A204.1 (cell line): Measurements from ENCODE around the gene UAP1.
"Not testable (repeated sequence)": the region's sequence is repeated elsewhere in the genome, so short reads cannot be mapped to it uniquely, and the experiment has no call there.

ENCODE experiments used
- FAIRE-seq: peaks from 2 replicates; lab custom pipeline; 2012; peaks lifted over from hg19 to GRCh38; lab: Jason Lieb, UNC

The UAP1 gene

GRCh38 chr1:162565460-162565859, 3.9 kb downstream of the UAP1 start:
- no peak for FAIRE-seq

DNA sequence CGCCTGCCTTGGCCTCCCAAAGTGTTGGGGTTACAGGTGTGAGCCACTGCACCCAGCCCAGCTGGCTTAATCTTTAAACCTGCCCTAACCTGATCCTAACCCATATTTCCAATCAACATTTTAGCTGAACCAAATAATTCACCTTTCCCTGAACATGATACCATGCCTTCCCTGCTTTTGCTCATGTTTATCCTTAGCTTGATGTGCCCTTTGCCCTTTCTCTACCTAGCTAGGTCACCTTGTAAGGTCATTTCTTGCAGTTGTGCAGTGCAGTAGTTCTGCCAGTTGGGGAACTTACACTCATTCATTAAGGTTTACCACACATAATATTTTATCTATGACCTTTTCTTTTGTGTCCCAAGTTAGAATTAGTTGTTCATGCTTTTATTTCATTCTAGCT, 5.3 kb downstream of the UAP1 start:
- no peak for FAIRE-seq

DNA sequence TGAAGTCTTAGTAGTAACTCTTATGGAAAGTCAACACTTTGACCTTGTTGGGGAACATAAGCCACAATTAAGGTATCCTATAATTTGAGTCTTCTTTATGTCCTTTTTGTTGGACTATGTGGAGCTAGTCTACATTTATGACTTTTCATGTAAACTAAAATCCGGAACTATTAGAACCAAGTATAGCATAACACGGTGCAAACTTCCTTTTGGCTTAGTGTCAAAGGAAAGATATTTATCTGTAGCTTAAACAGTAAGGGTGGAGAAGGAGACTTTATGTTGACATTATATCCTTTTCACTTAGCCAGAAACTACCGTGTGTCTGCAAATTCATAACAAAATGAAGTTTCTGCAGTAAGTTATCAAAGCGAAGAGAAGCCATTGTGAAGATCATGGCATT, 7.3 kb downstream of the UAP1 start:
- no peak for FAIRE-seq

GRCh38 chr1:162570718-162571117, 9.2 kb downstream of the UAP1 start:
- no peak for FAIRE-seq

DNA sequence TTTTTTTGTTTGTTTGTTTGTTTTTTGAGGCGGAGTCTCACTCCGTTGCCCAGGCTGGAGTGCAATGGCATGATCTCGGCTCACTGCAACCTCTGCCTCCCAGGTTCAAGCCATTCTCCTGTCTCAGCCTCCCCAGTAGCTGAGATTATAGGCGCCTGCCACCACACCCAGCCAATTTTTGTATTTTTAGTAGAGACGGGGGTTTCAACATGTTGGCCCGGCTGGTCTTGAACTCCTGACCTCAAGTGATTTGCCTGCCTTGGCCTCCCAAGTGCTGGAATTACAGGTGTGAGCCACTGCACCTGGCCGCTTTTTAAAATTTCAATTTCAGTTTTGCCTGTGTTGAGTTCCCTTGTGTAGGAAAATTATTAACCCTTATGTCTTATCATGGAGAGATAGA, 9.6 kb downstream of the UAP1 start:
- FAIRE-seq, result not testable (repeated sequence)

DNA sequence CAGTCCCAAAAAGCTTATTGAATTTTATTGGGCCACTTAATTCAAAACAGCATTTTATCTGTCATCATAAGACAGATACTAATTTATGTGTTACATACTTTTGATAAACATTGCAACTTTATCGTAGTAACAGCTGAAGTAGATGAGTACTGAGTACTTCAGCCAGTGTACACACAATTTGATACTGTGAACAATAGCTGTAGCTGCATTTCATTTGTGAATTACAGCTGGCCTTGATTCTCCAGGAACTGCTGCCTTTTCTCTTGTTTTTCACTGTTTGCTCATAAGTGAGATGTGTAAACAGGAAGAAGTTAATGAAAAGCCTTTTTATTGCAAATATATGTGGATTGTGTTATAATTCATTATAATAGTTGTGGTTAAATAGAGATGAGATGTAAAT, 10.2 kb downstream of the UAP1 start:
- FAIRE-seq, result no peak

- no peak for FAIRE-seq
Measured at GRCh38 chr1:162573136-162573535, 11.6 kb downstream of the UAP1 start.

DNA sequence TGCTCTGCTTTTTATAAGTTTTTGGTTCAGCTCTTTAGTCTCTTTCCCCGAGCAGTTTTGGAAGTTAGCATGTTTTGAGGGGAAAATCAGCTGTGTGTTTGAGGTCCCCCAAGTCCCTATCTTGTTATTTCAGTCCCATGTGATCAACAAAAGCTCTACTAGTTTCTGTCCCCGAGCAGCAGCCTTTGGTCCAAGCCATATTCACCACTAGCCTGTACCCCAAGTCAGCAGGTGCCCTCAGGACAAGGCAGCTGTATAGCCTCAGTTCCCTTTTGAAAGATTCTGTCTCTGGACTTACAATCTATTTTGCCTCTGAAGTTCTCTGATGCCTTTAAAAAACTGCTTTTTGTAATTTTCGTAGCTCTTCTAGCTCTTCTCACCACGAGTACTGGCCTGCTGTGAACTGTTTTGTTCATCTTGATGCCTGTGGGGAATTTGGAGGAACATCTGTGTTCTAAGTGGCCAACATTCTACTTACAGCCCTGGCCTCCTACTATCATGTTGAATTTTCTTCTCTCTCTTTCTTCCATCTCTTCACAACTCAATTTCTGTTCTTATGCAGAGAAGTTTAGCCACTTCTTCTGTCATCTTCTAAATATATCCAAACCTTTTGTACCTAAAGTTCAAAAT, 16.7 kb downstream of the UAP1 start:
- no peak for FAIRE-seq

- no peak for FAIRE-seq
Measured at GRCh38 chr1:162578936-162579335, 17.4 kb downstream of the UAP1 start.

- FAIRE-seq, result no peak
Measured at GRCh38 chr1:162580308-162580707, 18.8 kb downstream of the UAP1 start.

- FAIRE-seq, result not testable (repeated sequence)
Measured at GRCh38 chr1:162582901-162583300, 21.4 kb downstream of the UAP1 start.

DNA sequence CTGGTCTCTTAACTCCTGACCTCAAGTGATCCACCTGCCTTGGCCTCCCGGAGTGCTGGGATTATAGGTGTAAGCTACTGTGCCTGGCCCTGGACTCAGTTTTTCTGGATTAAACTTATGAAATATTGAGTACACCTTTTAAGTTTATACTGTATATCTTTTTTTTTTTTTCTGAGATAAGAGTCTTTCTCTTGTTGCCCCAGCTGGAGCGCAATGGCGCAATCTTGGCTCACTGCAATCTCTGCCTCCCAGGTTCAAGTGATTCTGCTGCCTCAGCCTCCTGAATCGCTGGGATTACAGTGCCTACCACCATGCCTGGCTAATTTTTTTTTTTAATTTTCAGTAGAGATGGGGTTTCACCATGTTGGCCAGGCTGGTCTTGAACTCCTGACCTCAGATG, 23.6 kb downstream of the UAP1 start:
- not testable (repeated sequence) for FAIRE-seq

DNA sequence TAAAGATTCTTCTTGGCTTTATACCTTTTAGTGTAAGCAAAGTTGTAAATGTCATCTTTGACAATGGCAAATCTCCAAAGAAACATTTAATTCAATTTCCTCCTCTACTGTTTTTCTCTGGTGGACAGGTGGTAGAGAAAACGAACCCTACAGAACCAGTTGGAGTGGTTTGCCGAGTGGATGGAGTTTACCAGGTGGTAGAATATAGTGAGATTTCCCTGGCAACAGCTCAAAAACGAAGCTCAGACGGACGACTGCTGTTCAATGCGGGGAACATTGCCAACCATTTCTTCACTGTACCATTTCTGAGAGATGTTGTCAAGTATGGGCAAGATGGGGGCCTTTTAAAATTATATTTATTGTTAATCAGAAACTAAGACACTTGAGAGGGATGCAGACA, 25.8 kb downstream of the UAP1 start:
- FAIRE-seq, result no peak

DNA sequence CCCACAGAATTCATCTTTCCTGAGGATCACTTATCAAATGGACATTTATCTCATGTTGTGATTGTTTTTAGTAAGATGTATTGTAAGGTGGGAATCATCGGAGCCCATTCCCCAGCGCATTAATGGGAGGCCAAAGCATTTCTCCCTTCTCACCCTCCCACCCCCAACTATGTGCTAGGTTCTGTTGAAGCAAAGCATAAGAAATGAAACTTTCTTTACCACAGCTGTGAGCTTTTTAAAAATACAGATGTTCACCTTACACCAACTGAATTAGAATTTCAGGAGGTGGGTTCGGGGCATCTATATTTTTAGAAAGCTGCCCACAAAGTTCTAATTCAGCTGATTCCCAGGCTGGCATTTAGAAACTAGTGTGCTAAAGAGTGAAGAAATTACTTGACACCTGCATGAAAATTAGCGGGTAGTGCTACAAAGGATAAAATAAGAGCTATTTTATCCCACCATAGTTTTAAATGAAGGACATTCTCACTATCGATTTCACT, 26.3 kb downstream of the UAP1 start:
- FAIRE-seq, result no peak

- FAIRE-seq, result no peak
Measured at GRCh38 chr1:162590101-162590500, 28.6 kb downstream of the UAP1 start.

GRCh38 chr1:162590686-162591085, 29.2 kb downstream of the UAP1 start:
- no peak for FAIRE-seq

DNA sequence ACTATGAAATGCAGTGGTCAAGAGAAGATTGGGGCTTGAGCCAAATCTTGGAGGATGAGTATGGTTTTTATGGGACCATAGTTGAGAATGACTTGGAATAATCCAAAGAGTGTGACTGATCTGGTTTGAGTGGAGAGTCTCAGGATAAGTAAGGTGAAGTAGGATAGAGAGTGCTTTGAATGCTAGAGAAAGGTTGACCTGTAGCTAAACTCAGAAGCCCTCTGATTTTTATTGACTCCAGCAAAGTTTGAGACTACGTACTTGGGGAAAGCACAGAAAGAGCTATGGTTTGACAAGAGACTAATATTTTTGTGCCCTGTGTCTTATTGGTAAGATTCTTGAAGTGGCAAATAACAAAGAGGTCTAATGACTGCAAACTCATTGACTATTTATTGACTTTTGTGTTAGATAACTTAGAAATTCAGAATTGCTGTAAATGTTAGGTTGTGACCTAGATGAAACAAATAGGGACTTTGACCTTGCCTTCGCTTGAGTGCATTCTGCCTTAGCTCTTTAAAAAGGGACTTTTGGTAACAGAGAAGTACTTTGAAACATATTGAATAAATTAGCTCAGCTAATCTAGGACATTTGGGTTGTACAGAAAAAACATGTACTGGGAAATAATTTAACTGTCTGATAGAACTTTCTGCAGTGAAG, 35.1 kb downstream of the UAP1 start:
- no peak for FAIRE-seq

DNA sequence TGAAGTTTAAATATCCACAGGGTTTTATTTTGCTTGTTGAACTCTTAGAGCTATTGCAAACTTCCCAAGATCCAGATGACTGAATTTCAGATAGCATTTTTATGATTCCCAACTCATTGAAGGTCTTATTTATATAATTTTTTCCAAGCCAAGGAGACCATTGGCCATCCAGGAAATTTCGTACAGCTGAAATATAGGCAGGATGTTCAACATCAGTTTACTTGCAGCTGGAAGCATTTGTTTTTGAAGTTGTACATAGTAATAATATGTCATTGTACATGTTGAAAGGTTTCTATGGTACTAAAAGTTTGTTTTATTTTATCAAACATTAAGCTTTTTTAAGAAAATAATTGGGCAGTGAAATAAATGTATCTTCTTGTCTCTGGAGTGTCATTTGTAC, 37.9 kb downstream of the UAP1 start:
- peak; percentile 6 for FAIRE-seq

- not testable (repeated sequence) for FAIRE-seq
Measured at GRCh38 chr1:162603117-162603516, 41.6 kb downstream of the UAP1 start.

- peak; percentile 6 for FAIRE-seq
Measured at GRCh38 chr1:162605225-162605927, 43.9 kb downstream of the UAP1 start.

DNA sequence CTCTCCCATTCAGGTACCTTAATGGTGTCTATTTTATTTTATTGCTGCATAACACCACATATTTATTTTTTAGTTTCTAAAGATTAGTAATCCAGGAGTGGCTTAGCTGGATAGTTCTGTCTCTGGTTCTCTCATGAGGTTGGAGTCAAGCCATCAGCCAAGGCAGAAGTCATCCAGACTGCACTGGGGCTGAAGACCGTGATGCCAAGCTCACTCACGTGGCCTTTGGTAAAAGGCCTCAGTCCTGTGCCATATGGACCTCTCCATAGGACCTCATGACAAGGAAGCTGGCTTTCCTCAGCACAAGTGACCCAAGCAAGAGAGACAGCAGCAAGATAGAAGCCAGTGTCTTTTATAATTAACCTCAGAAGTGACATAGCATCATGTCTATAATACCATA, 47.8 kb downstream of the UAP1 start:
- FAIRE-seq, result no peak

DNA sequence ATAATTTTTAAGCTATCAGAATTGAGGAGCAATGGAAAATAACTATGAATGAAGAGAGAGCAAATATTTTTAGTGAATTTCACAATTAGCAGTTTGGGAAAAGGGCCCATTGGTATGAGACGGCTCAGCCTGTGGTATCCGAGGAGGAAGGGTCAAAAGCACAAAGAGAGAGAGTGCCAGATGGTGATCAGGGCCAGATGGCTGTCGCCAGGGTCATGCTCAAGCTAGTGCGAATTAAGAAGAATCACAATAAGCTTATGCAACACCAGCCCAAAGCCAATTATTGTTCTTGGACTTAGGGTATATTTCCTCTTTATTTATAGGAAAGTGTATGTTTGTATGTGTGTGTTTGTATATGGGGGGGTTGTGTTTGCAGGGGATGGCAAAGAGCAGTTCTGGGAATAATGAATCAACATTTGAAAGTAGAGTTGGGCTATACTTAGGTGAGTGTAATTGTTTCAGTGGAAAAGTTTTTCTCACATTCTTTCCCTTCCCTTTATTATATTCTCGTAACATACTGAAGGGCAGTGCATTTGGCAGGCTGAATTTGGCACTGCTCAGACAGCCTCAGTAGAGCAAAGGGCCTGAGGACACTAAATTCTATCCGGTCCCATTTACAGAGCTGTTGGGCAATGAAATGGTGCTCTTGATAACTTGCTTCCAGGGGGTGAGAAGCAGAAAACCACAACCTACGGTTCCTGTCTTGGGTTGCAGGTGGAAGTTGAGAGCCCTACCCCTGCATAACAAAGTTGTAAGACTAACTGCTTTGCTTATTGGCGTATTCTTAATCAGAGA, 51.3 kb downstream of the UAP1 start:
- FAIRE-seq, result peak; percentile 81

- peak; percentile 21 for FAIRE-seq
Measured at GRCh38 chr1:162616848-162617247, 55.3 kb downstream of the UAP1 start.
